ENCODE results near the gene FGD5.

FGD5 gene

GRCh38 chr3:14947100-14947885, 128.5 kb downstream of the FGD5 start, which contains the start of gene NR2C2:
NR2C2 (plus strand) TSS chr3:14947583; CDS start chr3:15003915, 56,332 bp downstream.
- in situ Hi-C loops (cut with HindIII; ENCODE audit: low sequenced_read_pairs) = no loop called here

GRCh38 chr3:14947886-14948608, 129.3 kb downstream of the FGD5 start:
- in situ Hi-C loops (cut with HindIII; ENCODE audit: low sequenced_read_pairs) = no loop called here

GRCh38 chr3:14948609-14949038, 129.9 kb downstream of the FGD5 start:
- in situ Hi-C loops (cut with HindIII; ENCODE audit: low sequenced_read_pairs) = no loop called here

GRCh38 chr3:14949126-14949525, 130.4 kb downstream of the FGD5 start:
- in situ Hi-C loops (cut with HindIII; ENCODE audit: low sequenced_read_pairs) = no loop called here

GRCh38 chr3:14950274-14950673, 131.5 kb downstream of the FGD5 start:
- in situ Hi-C loops (cut with HindIII; ENCODE audit: low sequenced_read_pairs) = no loop called here

GRCh38 chr3:14957153-14957552, 138.4 kb downstream of the FGD5 start:
- in situ Hi-C loops (cut with HindIII; ENCODE audit: low sequenced_read_pairs) = no loop called here

- in situ Hi-C loops (cut with HindIII; ENCODE audit: low sequenced_read_pairs) = no loop called here
Observed at GRCh38 chr3:14957925-14958324, 139.2 kb downstream of the FGD5 start.

- in situ Hi-C loops (cut with HindIII; ENCODE audit: low sequenced_read_pairs) = no loop called here
Observed at GRCh38 chr3:14959359-14959943, 140.7 kb downstream of the FGD5 start.

- in situ Hi-C loops (cut with HindIII; ENCODE audit: low sequenced_read_pairs) = no loop called here
Observed at GRCh38 chr3:14962762-14963161, 144.0 kb downstream of the FGD5 start.

GRCh38 chr3:14967285-14967684, 148.5 kb downstream of the FGD5 start:
- in situ Hi-C loops (cut with HindIII; ENCODE audit: low sequenced_read_pairs) = no loop called here

GRCh38 chr3:14969671-14970070, 150.9 kb downstream of the FGD5 start:
- in situ Hi-C loops (cut with HindIII; ENCODE audit: low sequenced_read_pairs) = no loop called here

- in situ Hi-C loops (cut with HindIII; ENCODE audit: low sequenced_read_pairs) = no loop called here
Observed at GRCh38 chr3:14976317-14976716, 157.6 kb downstream of the FGD5 start.

GRCh38 chr3:14980689-14981088, 161.9 kb downstream of the FGD5 start:
- in situ Hi-C loops (cut with HindIII; ENCODE audit: low sequenced_read_pairs) = no loop called here
